ENCODE results near the gene TENM4.

Gene TENM4

GRCh38 chr11:79414644-79415317 lies 26.0 kb downstream of the TENM4 start:
- peak overlapping the region; percentile 33 to 78 for H3K27ac ChIP-seq
- no peak for TF ChIP-seq CTCF (IDR thresholded peaks at IDR 0.05)
- DNase-seq (ENCODE audit: low spot score): no peak
- peak overlapping the region; percentile 11 for H3K4me3 ChIP-seq

GRCh38 chr11:79414041-79414440 lies 26.8 kb downstream of the TENM4 start:
- no peak for DNase-seq (ENCODE audit: low spot score)
- peak overlapping the region; percentile 33 to 78 for H3K27ac ChIP-seq
- TF ChIP-seq CTCF (IDR thresholded peaks at IDR 0.05): no peak
- peak overlapping the region; percentile 11 for H3K4me3 ChIP-seq

- Histone ChIP-seq H3K4me3 (no peak overlapping the region), H3K27ac (peak overlapping the region in 1 of 2 donors; percentile 19)
- peak; percentile 85 for DNase-seq (ENCODE audit: low spot score)
- TF ChIP-seq CTCF (IDR thresholded peaks at IDR 0.05): no peak
Measured at GRCh38 chr11:79413268-79413667, 27.6 kb downstream of the TENM4 start.

GRCh38 chr11:79412761-79413160 lies 28.1 kb downstream of the TENM4 start:
- no peak for DNase-seq (ENCODE audit: low spot score)
- Histone ChIP-seq H3K27ac (peak overlapping the region in 1 of 2 donors; percentile 19), H3K4me3 (no peak overlapping the region)
- no peak for TF ChIP-seq CTCF (IDR thresholded peaks at IDR 0.05)

GRCh38 chr11:79409330-79409729 lies 31.5 kb downstream of the TENM4 start:
- no peak overlapping the region for H3K4me3 ChIP-seq
- no peak for DNase-seq (ENCODE audit: low spot score)
- TF ChIP-seq CTCF (IDR thresholded peaks at IDR 0.05): no peak
- H3K27ac ChIP-seq: no peak overlapping the region

- no peak for DNase-seq (ENCODE audit: low spot score)
- TF ChIP-seq CTCF (IDR thresholded peaks at IDR 0.05): no peak
- no peak overlapping the region for H3K27ac ChIP-seq
- H3K4me3 ChIP-seq: no peak overlapping the region
Measured at GRCh38 chr11:79406376-79406775, 34.5 kb downstream of the TENM4 start.

- no peak for TF ChIP-seq CTCF (IDR thresholded peaks at IDR 0.05)
- Histone ChIP-seq H3K27ac (no peak overlapping the region), H3K4me3 (no peak overlapping the region)
- no peak for DNase-seq (ENCODE audit: low spot score)
Measured at GRCh38 chr11:79404806-79405205, 36.0 kb downstream of the TENM4 start.
